ENCODE measurements around the gene ATP8A2. TPM values are rescaled to one million over a fixed set of nuclear protein-coding genes. Genes with fewer than 3 reads are reported as not detected.

The ATP8A2 gene
- total RNA-seq, 1 experiment from 2014 or later: not detected

DNA sequence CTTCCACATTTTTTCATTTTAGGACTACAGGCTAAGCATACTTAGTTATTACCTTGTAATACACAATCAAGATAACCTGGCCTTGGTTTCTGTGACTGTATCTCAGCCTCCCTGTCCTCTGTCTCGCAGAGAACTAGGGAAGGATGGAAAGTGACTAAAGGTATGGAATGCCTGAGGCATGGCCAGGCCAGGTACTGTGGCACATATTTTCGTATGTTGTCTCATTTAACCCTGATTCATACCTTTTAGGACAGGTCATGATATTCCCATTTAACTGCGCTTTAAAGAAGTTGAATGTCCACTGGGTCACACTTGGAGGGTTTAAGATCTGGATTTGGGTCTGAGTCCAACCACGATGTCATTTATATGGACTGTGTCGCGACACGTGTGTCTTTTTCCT lies 357.4 kb downstream of the ATP8A2 start:
- no peak for DNase-seq (ENCODE audit: low read depth)
- in situ Hi-C loops (cut with HindIII; ENCODE audit: low pct_unique_long_range_greater_than_20kb, low sequenced_read_pairs): no loop called here

DNA sequence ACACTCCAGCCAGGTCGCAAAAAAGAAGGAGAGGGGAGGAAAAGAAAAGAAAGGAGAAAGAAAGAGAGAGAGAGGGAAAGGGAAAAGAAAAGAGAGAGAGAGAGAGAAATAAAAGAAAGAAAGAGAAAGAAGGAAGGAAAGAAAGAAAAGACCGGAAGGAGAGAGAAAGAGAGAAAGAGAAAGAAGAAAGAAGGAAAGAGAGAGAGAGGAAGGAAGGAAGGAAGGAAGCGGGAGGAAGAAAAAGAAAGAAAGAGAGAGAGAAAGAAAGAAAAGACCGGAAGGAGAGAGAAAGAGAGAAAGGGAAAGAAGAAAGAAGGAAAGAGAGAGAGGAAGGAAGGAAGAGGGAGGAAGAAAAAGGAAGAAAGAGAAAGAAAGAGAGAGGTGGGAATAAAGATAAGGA lies 359.3 kb downstream of the ATP8A2 start:
- in situ Hi-C loops (cut with HindIII; ENCODE audit: low pct_unique_long_range_greater_than_20kb, low sequenced_read_pairs): no loop called here
- no peak for DNase-seq (ENCODE audit: low read depth)

DNA sequence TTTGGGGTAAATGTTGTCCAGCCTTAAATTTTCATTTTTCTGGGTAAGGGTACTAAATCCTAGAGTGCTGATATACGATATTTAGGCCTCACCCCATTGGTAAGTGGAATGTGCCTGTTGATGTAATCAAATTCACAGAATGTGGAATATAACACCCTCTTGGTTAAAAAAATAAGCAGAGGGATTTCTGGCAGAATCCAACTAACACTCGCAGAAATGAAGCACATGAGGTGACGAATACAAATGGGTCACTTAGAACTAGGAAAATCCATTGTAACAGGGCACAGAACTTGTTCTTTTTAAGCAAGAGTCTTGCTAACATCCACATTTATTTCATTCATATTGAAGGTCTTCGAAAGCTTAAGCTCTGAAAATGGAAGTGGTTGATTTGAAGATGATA lies 359.8 kb downstream of the ATP8A2 start:
- DNase-seq (ENCODE audit: low read depth): no peak
- in situ Hi-C loops (cut with HindIII; ENCODE audit: low pct_unique_long_range_greater_than_20kb, low sequenced_read_pairs): no loop called here

DNA sequence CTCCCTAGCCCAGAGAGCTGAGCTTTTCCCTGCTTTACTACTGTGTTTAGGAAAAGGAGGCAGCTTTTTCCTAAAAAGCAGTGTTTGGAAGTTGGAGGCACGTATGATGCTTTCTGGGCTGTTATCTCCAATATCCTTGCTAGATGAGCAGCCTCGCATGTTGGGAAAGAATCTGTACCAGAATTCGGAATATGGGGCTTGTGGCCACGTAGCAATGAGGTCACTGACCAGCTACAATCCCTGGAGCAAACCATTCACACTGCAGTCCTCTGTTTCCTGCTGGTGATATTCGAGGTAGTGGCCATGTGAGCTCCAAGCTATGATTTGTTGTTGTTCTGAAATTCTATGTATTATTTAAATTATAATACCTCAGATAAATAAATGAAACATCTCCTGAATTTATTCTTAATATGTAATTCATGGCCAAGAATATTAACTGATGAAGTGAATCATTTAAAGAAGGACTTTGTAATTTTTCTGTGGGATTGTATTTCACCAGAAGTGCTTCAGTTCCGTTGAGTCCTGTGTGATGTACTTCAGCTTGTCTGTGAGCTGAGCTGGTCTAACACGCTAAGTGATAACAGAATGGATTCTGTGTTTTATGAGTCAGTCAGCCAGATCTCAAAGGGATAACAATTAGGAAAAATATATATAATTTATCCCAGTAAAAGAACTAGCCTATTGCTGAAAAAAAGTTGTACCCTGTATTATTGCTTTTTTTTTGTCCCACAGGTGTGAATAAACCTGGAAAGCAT lies 360.5 kb downstream of the ATP8A2 start:
- in situ Hi-C loops (cut with HindIII; ENCODE audit: low pct_unique_long_range_greater_than_20kb, low sequenced_read_pairs): no loop called here
- no peak for DNase-seq (ENCODE audit: low read depth)

DNA sequence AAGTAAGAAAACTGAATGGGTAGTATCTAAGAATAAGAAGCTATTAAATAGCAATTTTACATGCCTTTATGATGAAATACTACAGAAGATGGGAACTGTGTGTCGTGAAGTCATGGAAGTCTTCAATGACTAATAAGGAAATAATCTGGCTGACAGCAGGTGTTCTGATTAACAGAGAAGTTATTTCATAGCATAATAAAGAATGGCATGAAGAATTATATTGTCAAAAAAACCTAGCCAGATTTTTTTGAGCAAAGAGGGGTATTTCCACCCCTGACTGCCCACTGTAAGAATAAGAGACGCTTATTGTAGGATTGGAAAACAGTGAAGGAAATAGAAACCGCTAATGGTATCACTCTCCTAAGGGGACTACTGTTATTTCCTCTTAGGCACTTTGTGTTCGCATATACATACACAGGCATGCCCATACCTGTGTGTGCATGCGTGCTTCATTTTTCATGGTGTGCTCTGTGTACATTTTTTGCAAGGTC lies 361.3 kb downstream of the ATP8A2 start:
- in situ Hi-C loops (cut with HindIII; ENCODE audit: low pct_unique_long_range_greater_than_20kb, low sequenced_read_pairs): no loop called here
- DNase-seq (ENCODE audit: low read depth): peak; percentile 42

DNA sequence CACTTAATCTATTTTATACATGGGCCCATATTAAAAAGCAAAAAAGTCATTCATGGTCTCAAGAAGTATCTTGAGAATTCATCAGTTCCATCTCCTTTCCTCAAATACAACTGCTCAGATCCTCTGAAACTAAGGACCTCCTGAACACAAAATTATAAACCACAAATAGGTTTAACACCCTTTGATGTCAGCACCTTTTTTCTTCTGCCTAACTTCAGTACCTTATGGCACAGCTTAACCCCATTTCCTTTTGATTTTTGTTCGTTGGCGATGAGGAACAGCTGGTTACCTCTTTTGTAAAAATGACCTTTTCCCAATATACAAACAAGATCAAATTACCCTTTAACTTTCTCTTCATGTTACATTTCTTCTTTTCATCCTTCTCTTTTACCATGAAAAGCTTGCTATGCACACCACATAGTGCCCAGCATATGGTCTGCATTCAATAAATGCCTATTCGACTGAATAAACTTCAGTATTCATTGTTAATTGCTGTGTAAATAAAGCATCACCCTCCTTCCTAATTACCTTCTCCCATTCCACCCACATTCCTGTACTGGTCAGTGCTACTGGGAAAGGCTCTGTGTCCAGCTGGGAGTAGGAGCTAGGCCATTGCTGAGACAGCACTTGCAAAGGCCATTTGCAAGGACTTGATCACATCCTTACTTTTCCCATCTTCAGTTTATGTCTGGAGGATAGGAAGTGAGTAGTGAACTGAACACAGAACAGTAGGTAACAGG lies 362.1 kb downstream of the ATP8A2 start:
- DNase-seq (ENCODE audit: low read depth): peak; percentile 12
- in situ Hi-C loops (cut with HindIII; ENCODE audit: low pct_unique_long_range_greater_than_20kb, low sequenced_read_pairs): no loop called here

DNA sequence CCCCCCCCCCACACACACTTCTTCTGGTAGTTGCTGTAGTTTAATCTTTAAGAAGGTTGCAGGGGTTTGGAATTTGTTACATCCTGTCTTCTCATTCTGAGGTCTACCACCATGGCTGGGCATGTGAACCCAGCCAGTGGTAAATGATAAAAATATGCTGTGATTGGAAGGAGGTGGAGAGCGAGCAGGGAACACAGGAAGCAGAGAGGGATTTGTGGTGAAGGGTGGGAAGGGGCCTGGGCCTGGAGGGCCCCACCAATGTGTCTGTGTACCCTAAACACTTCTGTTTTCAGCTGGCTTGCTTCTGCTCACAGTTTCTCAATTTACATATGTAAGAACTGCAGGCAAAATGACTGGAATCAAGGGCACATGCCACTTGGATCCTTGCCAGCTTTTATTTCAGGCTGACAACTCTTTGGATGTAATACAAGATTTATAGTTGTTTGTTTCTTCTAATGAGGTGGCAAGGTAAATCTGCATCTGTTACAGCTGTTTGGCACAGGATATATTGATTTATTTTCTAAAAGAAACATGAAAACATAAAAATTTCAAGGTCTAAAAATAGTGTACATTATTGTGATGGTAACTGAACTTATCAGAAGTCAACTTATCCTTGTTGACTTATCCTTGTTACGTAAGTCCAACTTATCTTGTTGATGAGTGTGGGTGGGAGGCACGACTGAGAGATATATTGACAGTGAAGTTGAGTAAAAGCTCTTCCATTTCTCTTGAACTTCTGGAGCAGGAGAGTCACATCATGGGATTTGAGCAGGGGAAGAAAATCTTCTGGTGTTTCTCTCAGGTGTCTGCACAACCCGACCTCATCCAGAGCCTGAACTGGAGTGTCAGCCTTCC lies 366.8 kb downstream of the ATP8A2 start:
- no peak for DNase-seq (ENCODE audit: low read depth)

DNA sequence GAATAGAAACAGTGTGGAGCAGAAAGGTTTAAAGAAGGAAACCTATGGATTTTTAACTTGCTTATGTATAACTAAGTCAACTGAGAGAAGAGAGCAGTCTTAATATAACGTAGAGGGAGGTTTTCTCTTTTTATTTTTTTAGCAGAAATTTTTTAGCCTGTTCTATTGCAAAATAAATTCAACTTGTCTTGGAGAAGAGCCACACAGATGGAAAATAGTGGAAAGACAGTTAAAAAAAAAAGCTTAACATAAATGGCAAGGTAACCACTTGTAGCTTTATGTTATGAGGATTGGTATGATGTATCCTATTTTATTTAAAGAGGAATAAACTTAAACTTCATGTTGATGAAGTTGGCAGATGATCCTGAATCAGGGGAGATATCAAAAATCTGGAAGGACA lies 367.6 kb downstream of the ATP8A2 start:
- no peak for DNase-seq (ENCODE audit: low read depth)
- in situ Hi-C loops (cut with HindIII; ENCODE audit: low pct_unique_long_range_greater_than_20kb, low sequenced_read_pairs): no loop called here

More for the DNA sequence above, 366.8 kb downstream of the ATP8A2 start:
- in situ Hi-C loops (cut with HindIII; ENCODE audit: low pct_unique_long_range_greater_than_20kb, low sequenced_read_pairs): no loop called here

DNA sequence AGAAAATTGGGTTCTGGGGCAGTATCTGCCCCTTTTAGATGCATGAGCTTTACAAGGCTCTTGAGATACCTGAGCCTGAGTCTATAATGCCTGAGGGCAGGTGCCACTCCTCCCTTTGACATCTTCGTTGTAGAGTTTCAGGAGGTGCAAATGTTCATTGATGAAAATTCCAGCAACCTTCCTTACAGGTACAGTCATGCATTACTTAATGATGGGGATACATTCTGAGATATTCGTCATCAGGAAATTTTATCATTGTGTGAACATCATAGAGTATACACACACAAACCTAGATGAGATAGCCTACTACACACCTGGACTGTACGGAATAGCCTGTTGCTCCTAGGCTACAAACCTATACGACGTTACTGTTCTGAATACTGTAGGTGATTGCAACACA lies 370.0 kb downstream of the ATP8A2 start:
- in situ Hi-C loops (cut with HindIII; ENCODE audit: low pct_unique_long_range_greater_than_20kb, low sequenced_read_pairs): no loop called here
- DNase-seq (ENCODE audit: low read depth): no peak

DNA sequence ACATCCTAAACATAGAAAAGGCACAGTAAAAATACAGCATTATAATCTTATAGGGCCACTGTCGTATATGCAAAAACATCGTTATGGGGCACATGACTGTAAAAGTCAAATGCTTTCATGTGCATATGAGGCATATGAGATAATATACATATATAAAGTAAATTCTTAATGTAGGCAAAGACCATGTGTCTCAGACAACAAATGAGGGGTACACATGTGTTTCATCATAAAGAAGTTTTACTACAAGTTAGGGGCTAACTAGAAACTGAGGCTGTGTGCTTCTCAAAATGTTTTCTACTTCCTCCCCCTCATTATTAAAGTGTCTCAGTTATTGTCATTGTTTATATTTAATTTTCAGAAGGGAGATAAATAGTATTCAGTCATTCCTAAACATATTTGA lies 370.4 kb downstream of the ATP8A2 start:
- in situ Hi-C loops (cut with HindIII; ENCODE audit: low pct_unique_long_range_greater_than_20kb, low sequenced_read_pairs): no loop called here
- DNase-seq (ENCODE audit: low read depth): no peak

DNA sequence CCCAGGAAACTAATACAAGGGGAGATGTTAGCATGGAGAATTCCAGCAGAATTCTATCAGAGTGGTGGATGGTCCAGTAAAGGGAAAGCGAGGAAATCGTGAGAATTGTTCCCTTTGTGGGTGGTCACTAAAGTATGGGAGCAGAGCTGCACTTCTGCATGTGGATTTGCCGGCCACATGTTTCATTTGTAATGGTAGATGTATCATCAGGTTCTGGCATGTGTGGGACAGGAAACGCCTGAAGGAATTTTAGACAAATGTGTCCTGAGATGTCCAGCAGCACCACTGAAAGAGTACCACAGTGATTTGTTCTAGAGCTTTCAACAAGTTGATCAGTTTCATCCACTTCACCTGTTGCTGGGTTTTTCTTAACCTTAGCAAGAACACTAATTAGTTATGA lies 371.6 kb downstream of the ATP8A2 start:
- in situ Hi-C loops (cut with HindIII; ENCODE audit: low pct_unique_long_range_greater_than_20kb, low sequenced_read_pairs): no loop called here
- no peak for DNase-seq (ENCODE audit: low read depth)

DNA sequence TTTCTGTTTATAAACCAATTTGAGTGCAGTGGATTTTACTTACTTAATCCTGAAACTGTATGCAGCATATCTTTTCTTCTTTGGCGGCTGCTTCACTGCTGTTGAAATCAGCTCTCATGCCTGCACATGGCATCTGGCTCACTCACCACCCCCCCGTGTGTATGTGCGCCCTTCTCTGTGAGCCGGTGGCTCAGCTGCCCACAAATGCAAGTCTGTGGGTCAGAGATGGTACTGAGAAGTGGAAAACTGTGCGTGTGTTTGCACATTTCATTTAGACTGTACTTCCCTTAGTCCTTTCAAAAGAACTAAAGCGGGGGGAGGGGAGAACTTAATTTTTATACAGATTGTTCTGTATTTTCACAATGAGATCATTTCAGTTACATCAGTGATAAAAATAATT lies 372.4 kb downstream of the ATP8A2 start:
- in situ Hi-C loops (cut with HindIII; ENCODE audit: low pct_unique_long_range_greater_than_20kb, low sequenced_read_pairs): no loop called here
- no peak for DNase-seq (ENCODE audit: low read depth)

DNA sequence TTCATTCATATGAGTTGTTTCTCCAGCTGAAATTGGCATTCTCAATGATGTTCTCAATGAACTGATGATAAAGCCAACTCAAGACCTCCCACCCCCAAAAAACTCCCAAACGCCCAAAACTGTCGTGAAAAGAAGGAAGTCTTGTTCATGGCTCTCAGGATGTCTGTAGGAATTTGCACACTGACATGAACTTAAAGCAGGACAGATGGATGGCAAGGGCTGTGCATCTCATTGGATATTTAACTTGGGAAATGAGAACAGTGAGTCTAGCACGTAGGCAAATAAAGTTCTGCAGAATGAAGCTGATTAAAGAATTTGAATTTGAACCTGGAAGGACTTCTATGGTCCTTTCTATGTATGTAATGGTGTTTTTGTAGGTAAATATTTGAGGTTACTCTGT lies 374.4 kb downstream of the ATP8A2 start:
- DNase-seq (ENCODE audit: low read depth): no peak
- in situ Hi-C loops (cut with HindIII; ENCODE audit: low pct_unique_long_range_greater_than_20kb, low sequenced_read_pairs): no loop called here

DNA sequence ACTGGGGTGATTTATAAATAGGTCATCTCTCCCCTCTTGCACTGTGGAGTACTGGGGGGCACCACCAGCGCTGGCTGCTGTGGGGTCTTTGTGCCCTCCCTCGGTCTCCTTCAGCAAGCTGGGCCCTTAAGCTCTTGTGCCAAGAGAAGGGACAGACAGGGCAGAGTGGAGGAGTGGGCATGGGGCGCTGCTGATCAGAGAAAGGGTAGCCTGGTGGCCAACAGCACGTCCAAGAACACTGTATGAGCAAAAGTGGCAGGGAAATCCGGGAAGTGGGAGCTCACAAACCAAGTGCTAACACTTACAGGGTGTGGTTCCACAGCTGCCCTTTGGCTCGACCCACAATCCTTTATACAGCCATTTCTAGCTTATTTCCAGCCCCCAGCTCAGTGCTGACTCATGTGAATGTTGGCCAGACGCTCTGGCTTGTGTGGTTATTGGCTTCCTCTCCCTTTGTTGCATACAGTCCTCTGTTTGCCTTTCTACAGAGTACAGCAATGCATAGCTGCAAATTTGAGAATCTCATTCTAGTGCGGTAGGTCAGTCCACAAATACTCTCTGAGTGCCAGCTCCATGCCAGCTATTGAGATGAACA lies 381.3 kb downstream of the ATP8A2 start:
- peak; percentile 16 for DNase-seq (ENCODE audit: low read depth)

DNA sequence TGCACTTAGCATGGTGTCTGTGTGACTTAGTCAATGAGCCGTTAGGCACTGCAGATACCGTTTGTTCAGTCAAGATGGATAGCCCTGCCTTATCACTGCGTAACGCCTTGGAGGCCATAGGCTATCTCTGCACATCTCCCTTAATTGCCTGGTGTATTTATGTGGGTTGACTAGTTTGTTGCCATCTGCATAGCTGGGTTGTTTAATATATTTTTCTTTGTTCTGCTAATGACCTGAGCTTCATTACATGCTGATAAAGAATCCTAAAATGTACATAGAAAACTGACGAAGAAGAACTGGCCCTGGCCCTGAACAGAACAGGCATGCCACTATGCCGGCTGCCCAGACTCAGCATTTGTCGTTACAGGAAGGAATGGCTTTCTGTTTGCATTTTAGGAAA lies 382.2 kb downstream of the ATP8A2 start:
- in situ Hi-C loops (cut with HindIII; ENCODE audit: low pct_unique_long_range_greater_than_20kb, low sequenced_read_pairs): no loop called here
- no peak for DNase-seq (ENCODE audit: low read depth)

More for the DNA sequence above, 381.3 kb downstream of the ATP8A2 start:
- in situ Hi-C loops (cut with HindIII; ENCODE audit: low pct_unique_long_range_greater_than_20kb, low sequenced_read_pairs): no loop called here

DNA sequence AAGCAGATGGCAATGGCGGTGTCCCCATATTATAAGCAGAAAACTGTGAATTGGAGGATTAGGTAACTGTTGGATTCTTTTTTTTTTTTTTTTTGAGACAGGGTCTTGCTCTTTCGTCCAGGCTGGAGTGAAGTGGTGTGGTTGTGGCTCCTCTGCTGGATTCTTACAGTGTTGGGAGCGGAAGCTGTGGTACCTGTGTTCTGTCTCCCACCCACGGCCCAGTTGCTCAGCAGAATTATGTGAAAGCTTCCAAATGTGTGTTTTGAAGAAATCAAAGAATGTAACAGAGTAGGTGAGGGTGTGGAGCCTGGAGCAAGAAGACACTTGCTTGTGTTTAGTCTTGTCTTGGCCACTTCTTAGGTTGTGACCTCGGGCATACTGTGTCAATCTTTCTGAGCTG lies 384.5 kb downstream of the ATP8A2 start:
- DNase-seq (ENCODE audit: low read depth): no peak
- in situ Hi-C loops (cut with HindIII; ENCODE audit: low pct_unique_long_range_greater_than_20kb, low sequenced_read_pairs): no loop called here

DNA sequence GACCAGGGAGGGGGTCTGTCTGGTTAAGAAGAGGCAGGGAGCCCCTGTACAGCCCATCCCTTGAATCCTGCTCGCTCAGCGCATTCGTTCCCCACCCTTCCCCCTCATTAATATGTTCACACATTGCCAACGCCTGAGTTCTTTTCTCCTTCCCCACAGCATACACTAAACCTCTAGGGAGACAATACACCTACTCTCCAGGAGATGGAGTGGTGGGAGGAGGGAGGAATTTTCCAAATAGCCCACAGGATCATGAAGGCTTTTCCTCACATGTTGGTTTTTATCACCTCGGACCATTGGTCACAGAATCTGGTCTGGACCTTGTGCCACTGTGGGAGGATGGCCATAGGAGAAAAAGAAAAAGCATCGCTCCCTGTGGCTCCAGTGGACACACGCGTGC lies 385.1 kb downstream of the ATP8A2 start:
- in situ Hi-C loops (cut with HindIII; ENCODE audit: low pct_unique_long_range_greater_than_20kb, low sequenced_read_pairs): no loop called here
- DNase-seq (ENCODE audit: low read depth): peak; percentile 10

DNA sequence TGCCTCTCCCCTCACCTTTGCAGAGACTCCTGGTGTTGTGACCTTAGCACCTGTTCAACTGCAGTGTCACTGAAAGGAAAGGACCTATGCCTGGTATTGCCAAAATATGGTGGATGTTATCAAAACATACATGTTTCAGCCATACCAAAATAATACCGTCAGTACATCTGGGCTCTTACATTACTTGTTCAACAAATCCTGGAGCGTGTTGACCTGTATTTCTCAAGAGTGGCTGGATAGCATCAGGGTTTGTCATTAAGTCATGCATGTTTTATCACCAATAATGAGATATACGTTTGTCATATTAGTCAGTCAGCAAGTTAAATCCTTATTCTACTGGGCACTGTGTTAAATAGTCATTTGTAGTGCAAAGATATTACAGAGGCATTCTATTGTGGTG lies 389.3 kb downstream of the ATP8A2 start:
- in situ Hi-C loops (cut with HindIII; ENCODE audit: low pct_unique_long_range_greater_than_20kb, low sequenced_read_pairs): no loop called here
- no peak for DNase-seq (ENCODE audit: low read depth)
